Right lobe of liver (tissue), 6 donors: ENCODE measurements around the gene FGGY. TPM values are rescaled to one million over a fixed set of nuclear protein-coding genes. Genes with fewer than 3 reads are reported as not detected.
"Not testable (repeated sequence)": the region's sequence is repeated elsewhere in the genome, so short reads cannot be mapped to it uniquely, and the experiment has no call there.

Experiments used
- ATAC-seq, 4 donors: fragments of 200-7000 bp; cut with Tn5 transposase; one replicate each; pipeline ENCODE4 v1.9.1; 2020; ENCODE audit warnings: mild to moderate bottlenecking in 4 of 4, moderate library complexity in 4 of 4
- DNase-seq, 3 donors: peaks; one replicate each; pipeline ENCODE4 v3.0.0-alpha.2; 2020
- H3K27ac ChIP-seq, 3 donors: fragments of 200-600 bp; one replicate each; pipeline ENCODE4 v1.8.0; 2022
- H3K27me3 ChIP-seq, 2 donors: fragments of 200-600 bp; one replicate each; pipeline ENCODE4 v1.8.0; 2022
- H3K36me3 ChIP-seq, 4 donors: fragments of 200-600 bp; sonication (generic) in 1 of 4; one replicate each; pipeline versions ENCODE4 v1.5.1 to v1.8.0; 2017 to 2022; ENCODE audit warnings: control low read depth in 1 of 4
- H3K4me1 ChIP-seq, 4 donors: fragments of 200-600 bp; sonication (generic) in 1 of 4; one replicate each; pipeline versions ENCODE4 v1.5.1 to v1.8.0; 2017 to 2022; ENCODE audit warnings: control low read depth in 1 of 4
- H3K4me3 ChIP-seq, 3 donors: fragments of 200-600 bp; one replicate each; pipeline ENCODE4 v1.8.0; 2022
- H3K9me3 ChIP-seq, 4 donors: fragments of 200-600 bp; sonication (generic) in 1 of 4; one replicate each; pipeline versions ENCODE4 v1.5.1 to v1.8.0; 2017 to 2022; ENCODE audit warnings: control low read depth in 1 of 4
- POLR2A ChIP-seq: fragments of 450-650 bp; IDR thresholded peaks from one replicate; pipeline ENCODE4 v1.6.1; 2017; ENCODE audit warnings: antibody characterized with exemption, mild to moderate bottlenecking
- WGBS: methylation state at CpG from one replicate; pipeline ENCODE4 v1.1.6; 2018; ENCODE audit warnings: low coverage, low lambda C conversion rate; ENCODE audit not compliant: insufficient coverage; ENCODE audit errors: missing lambda C conversion rate; 5-methylcytosine and 5-hydroxymethylcytosine counted together
- intact Hi-C, 2 donors: fragments of 100-400 bp; cut with DNase I; formaldehyde crosslinking; loops; one replicate each; pipeline versions ENCODE4 v1.11.2 to v1.14.1; 2022
- long read RNA-seq: library from polyadenylated mRNA; unstranded; transcript quantifications from one replicate; pipeline ENCODE4 v2.0.0, GENCODE V29; 2019
- total RNA-seq, 6 experiments: library from RNA; depleted of rRNA in 2 of 6; stranded (reverse); fragments of >200 nt in 2 of 6; fragmentation: NEBNext Ultra II Directional in 3 of 6; extraction: Animal tissue kit (Norgen Biotek cat#: 25700) in 3 of 6; gene quantifications; one replicate each; pipeline versions ENCODE4 v1.1.0 to v1.2.4, GENCODE V29; 2016 to 2023
- TF ChIP-seq, protein P1 (sequence below), 4 donors: fragments of 200-600 bp in 3 of 4; fragments of 450-650 bp in 1 of 4; IDR thresholded peaks; one replicate each; pipeline versions ENCODE4 v1.5.1 to v1.8.0; 2016 to 2022; ENCODE audit warnings: antibody characterized with exemption in 4 of 4, mild to moderate bottlenecking in 2 of 4
- donor health status: DM: no; HTN: yes; CAD: no.
- donor health status: DM: no; HTN: no; CAD: no.
- donor health status: DM: no; HTN: no; CAD: no.
- donor health status: DM: no; HTN: yes; CAD: no.
- donor health status: DM: no; HTN: yes; CAD: no.

FGGY gene
- 10 to 100 TPM; 45.5 to 84.2 (median 58.7) TPM for total RNA-seq
- long read RNA-seq, partial matches to known transcripts: 7 of 28 reads
- long read RNA-seq, other reads (novel, unspliced or antisense): 19 of 28 reads

GRCh38 chr1:59296358-59297256, at the start of gene FGGY:
FGGY (plus strand) TSS chr1:59297094; CDS start chr1:59321550, 24,456 bp downstream.
- TF ChIP-seq POLR2A: peak; percentile 89
- TF ChIP-seq, protein P1, sequence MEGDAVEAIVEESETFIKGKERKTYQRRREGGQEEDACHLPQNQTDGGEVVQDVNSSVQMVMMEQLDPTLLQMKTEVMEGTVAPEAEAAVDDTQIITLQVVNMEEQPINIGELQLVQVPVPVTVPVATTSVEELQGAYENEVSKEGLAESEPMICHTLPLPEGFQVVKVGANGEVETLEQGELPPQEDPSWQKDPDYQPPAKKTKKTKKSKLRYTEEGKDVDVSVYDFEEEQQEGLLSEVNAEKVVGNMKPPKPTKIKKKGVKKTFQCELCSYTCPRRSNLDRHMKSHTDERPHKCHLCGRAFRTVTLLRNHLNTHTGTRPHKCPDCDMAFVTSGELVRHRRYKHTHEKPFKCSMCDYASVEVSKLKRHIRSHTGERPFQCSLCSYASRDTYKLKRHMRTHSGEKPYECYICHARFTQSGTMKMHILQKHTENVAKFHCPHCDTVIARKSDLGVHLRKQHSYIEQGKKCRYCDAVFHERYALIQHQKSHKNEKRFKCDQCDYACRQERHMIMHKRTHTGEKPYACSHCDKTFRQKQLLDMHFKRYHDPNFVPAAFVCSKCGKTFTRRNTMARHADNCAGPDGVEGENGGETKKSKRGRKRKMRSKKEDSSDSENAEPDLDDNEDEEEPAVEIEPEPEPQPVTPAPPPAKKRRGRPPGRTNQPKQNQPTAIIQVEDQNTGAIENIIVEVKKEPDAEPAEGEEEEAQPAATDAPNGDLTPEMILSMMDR (IDR thresholded peaks at IDR 0.05): peak in 1 of 4 donors; percentile 14
- 0% methylated on average over 7 of the region's 78 CpGs for WGBS
- intact Hi-C loops: no loop called here

GRCh38 chr1:59248758-59249157, 48.1 kb upstream of the FGGY start:
- 53% methylated on average over 1 of the region's 1 CpG for WGBS
- H3K27me3 ChIP-seq: no peaks in the 10 kb centered on the region
- no peak for ATAC-seq
- no peak overlapping the region for H3K4me3 ChIP-seq
- no peak overlapping the region for H3K27ac ChIP-seq
- no peaks in the 10 kb centered on the region for H3K36me3 ChIP-seq
- H3K4me1 ChIP-seq: no peaks in the 10 kb centered on the region
- no peak for TF ChIP-seq POLR2A
- TF ChIP-seq, protein P1 (IDR thresholded peaks at IDR 0.05): no peak
- intact Hi-C loops: no loop called here
- H3K9me3 ChIP-seq: no peaks in the 10 kb centered on the region
- DNase-seq: no peak

More at GRCh38 chr1:59296358-59297256, at the start of gene FGGY:
- peaks cover 0 to 52% (median 17%) of the 10 kb centered on the region in 4 donors for H3K4me1 ChIP-seq
- no peaks in the 10 kb centered on the region for H3K9me3 ChIP-seq
- ATAC-seq: peak; percentile 76 to 91 (median 86)
- H3K27ac ChIP-seq: peak within 1 kb of the TSS; percentile 94 to 98 (median 95)
- peak; percentile 99 for DNase-seq
- no peaks in the 10 kb centered on the region for H3K27me3 ChIP-seq
- H3K36me3 ChIP-seq: no peaks in the 10 kb centered on the region
- peak within 1 kb of the TSS; percentile 51 to 68 (median 58) for H3K4me3 ChIP-seq

- ATAC-seq: no peak
- intact Hi-C loops: no loop called here
- H3K4me1 ChIP-seq: no peaks in the 10 kb centered on the region
- no peak overlapping the region for H3K27ac ChIP-seq
- H3K9me3 ChIP-seq: no peaks in the 10 kb centered on the region
- 83% methylated on average over 3 of the region's 4 CpGs for WGBS
- no peak for TF ChIP-seq POLR2A
- TF ChIP-seq, protein P1 (IDR thresholded peaks at IDR 0.05): no peak
- no peak overlapping the region for H3K4me3 ChIP-seq
- DNase-seq: no peak
- no peaks in the 10 kb centered on the region for H3K36me3 ChIP-seq
- no peaks in the 10 kb centered on the region for H3K27me3 ChIP-seq
These were observed 47.3 kb upstream of the FGGY start for GRCh38 chr1:59249396-59250137.

DNA sequence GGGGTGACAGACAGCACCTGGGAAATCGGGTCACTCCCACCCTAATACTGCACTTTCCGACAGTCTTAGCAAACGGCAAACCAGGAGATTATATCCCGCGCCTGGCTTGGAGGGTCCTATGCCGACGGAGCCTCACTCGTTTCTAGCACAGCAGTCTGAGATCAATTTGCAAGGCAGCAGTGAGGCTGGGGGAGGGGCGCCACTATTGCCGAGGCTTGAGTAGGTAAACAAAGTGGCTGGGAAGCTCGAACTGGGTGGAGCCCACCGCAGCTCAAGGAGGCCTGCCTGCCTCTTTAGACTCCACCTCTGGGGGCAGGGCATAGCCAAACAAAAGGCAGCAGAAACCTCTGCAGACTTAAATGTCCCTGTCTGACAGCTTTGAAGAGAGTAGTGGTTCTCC, 45.8 kb upstream of the FGGY start:
- H3K36me3 ChIP-seq, H3K27ac ChIP-seq, H3K4me1 ChIP-seq, H3K9me3 ChIP-seq, H3K27me3 ChIP-seq, ATAC-seq, DNase-seq, intact Hi-C loops, H3K4me3 ChIP-seq: not testable (repeated sequence)
- 60% methylated on average over 3 of the region's 12 CpGs for WGBS

DNA sequence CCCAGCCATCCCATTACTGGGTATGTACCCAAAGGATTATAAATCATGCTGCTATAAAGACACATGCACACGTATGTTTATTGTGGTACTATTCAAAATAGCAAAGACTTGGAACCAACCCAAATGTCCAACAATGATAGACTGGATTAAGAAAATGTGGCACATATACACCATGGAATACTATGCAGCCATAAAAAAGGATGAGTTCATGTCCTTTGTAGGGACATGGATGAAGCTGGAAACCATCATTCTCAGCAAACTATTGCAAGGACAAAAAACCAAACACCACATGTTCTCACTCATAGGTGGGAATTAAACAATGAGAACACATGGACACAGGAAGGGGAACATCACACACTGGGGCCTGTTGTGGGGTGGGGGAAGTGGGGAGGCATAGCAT, 40.5 kb upstream of the FGGY start:
- H3K9me3 ChIP-seq, H3K27me3 ChIP-seq, H3K36me3 ChIP-seq, DNase-seq, ATAC-seq, H3K27ac ChIP-seq, H3K4me1 ChIP-seq, H3K4me3 ChIP-seq, intact Hi-C loops: not testable (repeated sequence)
- WGBS: no CpG with 5 or more reads among the region's 1 CpG
